ENCODE measurements around the gene KSR1. TPM values are rescaled to one million over a fixed set of nuclear protein-coding genes. Genes with fewer than 3 reads are reported as not detected.

The KSR1 gene
- total and polyA plus RNA-seq, 2 experiments from 2014 or later: 7.8 to 53.2 TPM

DNA sequence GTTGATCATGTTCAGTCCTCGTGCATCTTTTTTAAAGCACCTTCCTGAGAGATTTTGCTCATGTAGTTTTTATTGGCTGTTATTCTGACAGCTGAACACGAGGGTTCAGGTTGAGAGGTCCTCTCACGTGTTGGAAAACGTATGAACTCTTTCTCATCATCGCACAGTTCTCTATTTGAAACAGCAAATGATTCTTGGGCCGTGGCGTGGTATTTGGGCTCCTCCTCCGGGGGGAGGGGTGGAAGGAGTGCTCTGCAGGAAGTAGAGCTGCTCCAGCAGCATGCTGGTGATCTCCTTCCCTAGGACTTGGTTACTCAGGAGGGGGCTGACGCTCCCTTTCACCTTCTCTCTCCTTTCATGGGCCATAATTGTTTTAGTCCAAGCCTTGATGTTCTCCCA is 70.4 kb downstream of the KSR1 start:
- 0 out of 3 replicates have a peak overlapping the region, but pooled peaks have one; percentile 18 for H3K4me3 Mint-ChIP-seq
- H3K4me2 ChIP-seq: peak overlapping the region; percentile 44

More for the DNA sequence above, 70.4 kb downstream of the KSR1 start:
- Histone ChIP-seq H3F3A (replicated peaks; ENCODE audit: low read depth) (peaks cover 6% of the 10 kb centered on the region; the same call in 1 of the 2 replicates), H3K36me3 (ENCODE audit: insufficient read depth) (no peaks in the 10 kb centered on the region), H3K27me3 (ENCODE audit: insufficient read depth) (no peaks in the 10 kb centered on the region), H3K9me2 (ENCODE audit: insufficient read depth) (no peaks in the 10 kb centered on the region; the same call in 1 of the 2 replicates), H3K27ac (ENCODE audit: low read depth) (0 out of 2 replicates have a peak overlapping the region, but pooled peaks have one; percentile 20), H3K79me2 (replicated peaks; ENCODE audit: insufficient read depth) (peaks cover 92% of the 10 kb centered on the region), H4K20me1 (replicated peaks; ENCODE audit: insufficient read depth) (no peaks in the 10 kb centered on the region), H2AFZ (no peak overlapping the region), H3K4me3 (no peak overlapping the region; the same call in 1 of the 2 replicates), H3K4me1 (ENCODE audit: insufficient read depth) (peaks cover 34% of the 10 kb centered on the region)
- H3K4me1 Mint-ChIP-seq: peaks cover 68% of the 10 kb centered on the region
- H3K36me3 Mint-ChIP-seq (ENCODE audit: low read depth): no peaks in the 10 kb centered on the region
- H3K27ac Mint-ChIP-seq: peak overlapping the region; percentile 81
- peak; percentile 69 for DNase-seq (ENCODE audit: low spot score)
- peak; percentile 76 for ATAC-seq
- TF ChIP-seq EZH2phosphoT487 (IDR thresholded peaks at IDR 0.05; ENCODE audit: unreplicated experiment) (no peak), EZH2 (IDR thresholded peaks at IDR 0.05; ENCODE audit: low read depth, unreplicated experiment) (no peak), NANOG (IDR thresholded peaks at IDR 0.05; ENCODE audit: borderline replicate concordance) (no peak), ZNF331 (CRISPR knock-in tag; IDR thresholded peaks at IDR 0.05; ENCODE audit: low read depth) (no peak)
- TF ChIP-seq, protein P1, sequence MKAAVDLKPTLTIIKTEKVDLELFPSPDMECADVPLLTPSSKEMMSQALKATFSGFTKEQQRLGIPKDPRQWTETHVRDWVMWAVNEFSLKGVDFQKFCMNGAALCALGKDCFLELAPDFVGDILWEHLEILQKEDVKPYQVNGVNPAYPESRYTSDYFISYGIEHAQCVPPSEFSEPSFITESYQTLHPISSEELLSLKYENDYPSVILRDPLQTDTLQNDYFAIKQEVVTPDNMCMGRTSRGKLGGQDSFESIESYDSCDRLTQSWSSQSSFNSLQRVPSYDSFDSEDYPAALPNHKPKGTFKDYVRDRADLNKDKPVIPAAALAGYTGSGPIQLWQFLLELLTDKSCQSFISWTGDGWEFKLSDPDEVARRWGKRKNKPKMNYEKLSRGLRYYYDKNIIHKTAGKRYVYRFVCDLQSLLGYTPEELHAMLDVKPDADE (IDR thresholded peaks at IDR 0.05): no peak
- TF ChIP-seq, protein P2, sequence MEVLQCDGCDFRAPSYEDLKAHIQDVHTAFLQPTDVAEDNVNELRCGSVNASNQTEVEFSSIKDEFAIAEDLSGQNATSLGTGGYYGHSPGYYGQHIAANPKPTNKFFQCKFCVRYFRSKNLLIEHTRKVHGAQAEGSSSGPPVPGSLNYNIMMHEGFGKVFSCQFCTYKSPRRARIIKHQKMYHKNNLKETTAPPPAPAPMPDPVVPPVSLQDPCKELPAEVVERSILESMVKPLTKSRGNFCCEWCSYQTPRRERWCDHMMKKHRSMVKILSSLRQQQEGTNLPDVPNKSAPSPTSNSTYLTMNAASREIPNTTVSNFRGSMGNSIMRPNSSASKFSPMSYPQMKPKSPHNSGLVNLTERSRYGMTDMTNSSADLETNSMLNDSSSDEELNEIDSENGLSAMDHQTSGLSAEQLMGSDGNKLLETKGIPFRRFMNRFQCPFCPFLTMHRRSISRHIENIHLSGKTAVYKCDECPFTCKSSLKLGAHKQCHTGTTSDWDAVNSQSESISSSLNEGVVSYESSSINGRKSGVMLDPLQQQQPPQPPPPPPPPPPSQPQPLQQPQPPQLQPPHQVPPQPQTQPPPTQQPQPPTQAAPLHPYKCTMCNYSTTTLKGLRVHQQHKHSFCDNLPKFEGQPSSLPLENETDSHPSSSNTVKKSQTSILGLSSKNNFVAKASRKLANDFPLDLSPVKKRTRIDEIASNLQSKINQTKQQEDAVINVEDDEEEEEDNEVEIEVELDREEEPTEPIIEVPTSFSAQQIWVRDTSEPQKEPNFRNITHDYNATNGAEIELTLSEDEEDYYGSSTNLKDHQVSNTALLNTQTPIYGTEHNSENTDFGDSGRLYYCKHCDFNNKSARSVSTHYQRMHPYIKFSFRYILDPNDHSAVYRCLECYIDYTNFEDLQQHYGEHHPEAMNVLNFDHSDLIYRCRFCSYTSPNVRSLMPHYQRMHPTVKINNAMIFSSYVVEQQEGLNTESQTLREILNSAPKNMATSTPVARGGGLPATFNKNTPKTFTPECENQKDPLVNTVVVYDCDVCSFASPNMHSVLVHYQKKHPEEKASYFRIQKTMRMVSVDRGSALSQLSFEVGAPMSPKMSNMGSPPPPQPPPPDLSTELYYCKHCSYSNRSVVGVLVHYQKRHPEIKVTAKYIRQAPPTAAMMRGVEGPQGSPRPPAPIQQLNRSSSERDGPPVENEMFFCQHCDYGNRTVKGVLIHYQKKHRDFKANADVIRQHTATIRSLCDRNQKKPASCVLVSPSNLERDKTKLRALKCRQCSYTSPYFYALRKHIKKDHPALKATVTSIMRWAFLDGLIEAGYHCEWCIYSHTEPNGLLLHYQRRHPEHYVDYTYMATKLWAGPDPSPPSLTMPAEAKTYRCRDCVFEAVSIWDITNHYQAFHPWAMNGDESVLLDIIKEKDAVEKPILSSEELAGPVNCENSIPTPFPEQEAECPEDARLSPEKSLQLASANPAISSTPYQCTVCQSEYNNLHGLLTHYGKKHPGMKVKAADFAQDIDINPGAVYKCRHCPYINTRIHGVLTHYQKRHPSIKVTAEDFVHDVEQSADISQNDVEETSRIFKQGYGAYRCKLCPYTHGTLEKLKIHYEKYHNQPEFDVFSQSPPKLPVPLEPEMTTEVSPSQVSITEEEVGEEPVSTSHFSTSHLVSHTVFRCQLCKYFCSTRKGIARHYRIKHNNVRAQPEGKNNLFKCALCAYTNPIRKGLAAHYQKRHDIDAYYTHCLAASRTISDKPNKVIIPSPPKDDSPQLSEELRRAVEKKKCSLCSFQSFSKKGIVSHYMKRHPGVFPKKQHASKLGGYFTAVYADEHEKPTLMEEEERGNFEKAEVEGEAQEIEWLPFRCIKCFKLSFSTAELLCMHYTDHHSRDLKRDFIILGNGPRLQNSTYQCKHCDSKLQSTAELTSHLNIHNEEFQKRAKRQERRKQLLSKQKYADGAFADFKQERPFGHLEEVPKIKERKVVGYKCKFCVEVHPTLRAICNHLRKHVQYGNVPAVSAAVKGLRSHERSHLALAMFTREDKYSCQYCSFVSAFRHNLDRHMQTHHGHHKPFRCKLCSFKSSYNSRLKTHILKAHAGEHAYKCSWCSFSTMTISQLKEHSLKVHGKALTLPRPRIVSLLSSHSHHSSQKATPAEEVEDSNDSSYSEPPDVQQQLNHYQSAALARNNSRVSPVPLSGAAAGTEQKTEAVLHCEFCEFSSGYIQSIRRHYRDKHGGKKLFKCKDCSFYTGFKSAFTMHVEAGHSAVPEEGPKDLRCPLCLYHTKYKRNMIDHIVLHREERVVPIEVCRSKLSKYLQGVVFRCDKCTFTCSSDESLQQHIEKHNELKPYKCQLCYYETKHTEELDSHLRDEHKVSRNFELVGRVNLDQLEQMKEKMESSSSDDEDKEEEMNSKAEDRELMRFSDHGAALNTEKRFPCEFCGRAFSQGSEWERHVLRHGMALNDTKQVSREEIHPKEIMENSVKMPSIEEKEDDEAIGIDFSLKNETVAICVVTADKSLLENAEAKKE (CRISPR knock-in tag; IDR thresholded peaks at IDR 0.05): peak; percentile 41; the same call in 1 of the 2 replicates
- no peaks in the 10 kb centered on the region; the same call in 2 of the 3 replicates for H3K9me3 Mint-ChIP-seq
- peaks cover 9% of the 10 kb centered on the region for H3K27me3 Mint-ChIP-seq (ENCODE audit: insufficient read depth, low read depth, poor library complexity)
